SU-DHL-6 (cell line): Measurements from ENCODE around the gene RNGTT.
"Not testable (repeated sequence)": the region's sequence is repeated elsewhere in the genome, so short reads cannot be mapped to it uniquely, and the experiment has no call there.

ENCODE experiments used
- H2AFZ ChIP-seq: fragments of 200-600 bp; sonication (generic); 2 replicates; pipeline ENCODE4 v1.6.1; 2014; ENCODE audit warnings: low read depth, mild to moderate bottlenecking, moderate library complexity, mixed read lengths, antibody characterized with exemption, low read length; ENCODE audit not compliant: severe bottlenecking
- H3F3A ChIP-seq: fragments of 200-600 bp; shearing (Covaris generic); 2 replicates; pipeline ENCODE4 v1.6.0; 2016; ENCODE audit warnings: antibody characterized with exemption, mild to moderate bottlenecking; ENCODE audit not compliant: insufficient read depth
- H3K27ac ChIP-seq: fragments of 200-600 bp; sonication (generic); 2 replicates; pipeline ENCODE4 v1.5.1; 2016; ENCODE audit warnings: low read depth, mild to moderate bottlenecking, low read length, moderate library complexity, mixed read lengths
- H3K27me3 ChIP-seq: fragments of 200-600 bp; sonication (generic), shearing (Covaris generic); 2 replicates; pipeline ENCODE4 v1.6.0; 2014; ENCODE audit warnings: mild to moderate bottlenecking, low read length
- H3K36me3 ChIP-seq: fragments of 200-600 bp; sonication (generic); 2 replicates; pipeline ENCODE4 v1.6.1; 2014; ENCODE audit warnings: mild to moderate bottlenecking, low read length, mixed read lengths
- H3K4me2 ChIP-seq: fragments of 300-600, 200-600 bp; shearing (Covaris generic), sonication (generic); 2 replicates; pipeline ENCODE4 v1.6.0; 2014; ENCODE audit warnings: low read length, low read depth, mild to moderate bottlenecking; ENCODE audit not compliant: poor library complexity, severe bottlenecking
- H3K4me3 ChIP-seq: fragments of 200-600 bp; sonication (generic); 2 replicates; pipeline ENCODE4 v1.5.1; 2014; ENCODE audit warnings: antibody characterized with exemption, low read length, mild to moderate bottlenecking, mixed read lengths; ENCODE audit not compliant: insufficient read depth, poor library complexity, severe bottlenecking
- H3K79me2 ChIP-seq: fragments of 200-600 bp; sonication (generic); 2 replicates; pipeline ENCODE4 v1.6.1; 2014; ENCODE audit warnings: mild to moderate bottlenecking, low read length, moderate library complexity; ENCODE audit not compliant: insufficient read depth
- H3K9ac ChIP-seq: fragments of 200-600 bp; sonication (generic); 2 replicates; pipeline ENCODE4 v1.7.0; 2014; ENCODE audit warnings: mild to moderate bottlenecking, low read length
- H3K9me2 ChIP-seq: fragments of 200-600 bp; sonication (generic); replicated peaks from 2 replicates; pipeline ENCODE4 v1.6.1; 2014; ENCODE audit warnings: low read length; ENCODE audit not compliant: insufficient read depth
- H3K9me3 ChIP-seq: fragments of 200-600 bp; sonication (generic); 2 replicates; pipeline ENCODE4 v1.6.1; 2014; ENCODE audit warnings: low read length, mixed read lengths; ENCODE audit not compliant: insufficient read depth
- H4K20me1 ChIP-seq: fragments of 200-600 bp; sonication (generic); 2 replicates; pipeline ENCODE4 v1.6.1; 2014; ENCODE audit warnings: low read depth, mild to moderate bottlenecking, antibody characterized with exemption, low read length, moderate library complexity, mixed read lengths
- EZH2phosphoT487 ChIP-seq: fragments of 200-600 bp; sonication (generic), shearing (Covaris generic); conservative IDR thresholded peaks from 2 replicates; pipeline ENCODE4 v1.6.1; 2018; ENCODE audit warnings: mild to moderate bottlenecking, antibody characterized with exemption, low read length, moderate library complexity, mixed read lengths
- TF ChIP-seq, protein P1 (sequence below): fragments of 200-600 bp; sonication (generic); IDR thresholded peaks from one replicate; pipeline ENCODE4 v1.5.1; 2017; ENCODE audit warnings: antibody characterized with exemption, mild to moderate bottlenecking, low read length, moderate library complexity; ENCODE audit not compliant: insufficient read depth, poor library complexity, severe bottlenecking

The RNGTT gene

DNA sequence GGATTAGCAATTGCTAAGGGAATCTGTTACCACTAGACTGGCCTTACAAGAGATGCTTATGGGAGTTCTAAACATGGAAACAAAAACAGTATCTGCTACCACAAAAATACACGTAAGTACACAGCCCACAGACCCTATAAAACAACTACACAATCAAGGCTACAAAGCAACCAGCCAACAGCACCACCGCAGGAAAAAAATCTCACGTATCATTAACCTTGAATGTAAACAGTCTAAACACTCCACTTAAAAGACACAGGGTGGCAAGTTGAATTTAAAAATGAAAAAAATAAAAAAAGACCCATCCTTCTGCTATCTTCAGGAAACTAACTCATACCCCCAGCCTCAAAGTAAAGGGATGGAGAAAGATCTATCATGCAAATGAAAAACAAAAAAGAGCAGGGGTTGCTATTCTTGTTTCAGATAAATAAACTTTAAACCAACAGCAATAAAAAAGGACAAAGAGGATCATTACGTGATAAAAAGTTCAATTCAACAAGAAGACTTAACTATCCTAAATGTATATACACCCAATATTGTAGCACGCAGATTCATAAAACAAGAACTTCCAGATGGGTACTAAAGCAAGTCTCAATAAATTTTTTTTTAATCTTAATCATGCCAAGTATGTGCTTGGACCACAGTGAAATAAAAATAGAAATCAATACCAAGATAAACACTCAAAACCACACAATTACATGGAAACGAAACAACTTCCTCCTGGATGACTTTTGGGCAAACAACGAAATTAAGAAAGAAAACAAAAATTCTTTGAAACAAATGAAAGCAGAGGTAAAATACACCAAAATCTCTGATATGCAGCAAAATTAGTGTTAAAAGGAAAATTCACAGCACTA lies 52.3 kb downstream of the RNGTT start:
- peaks cover 61% of the 10 kb centered on the region for H3K79me2 ChIP-seq
- no peak overlapping the region for H3K27ac ChIP-seq
- no peak overlapping the region for H2AFZ ChIP-seq
- no peaks in the 10 kb centered on the region for H3K27me3 ChIP-seq
- H3K9me3 ChIP-seq = no peaks in the 10 kb centered on the region
- no peaks in the 10 kb centered on the region for H3F3A ChIP-seq
- 0 out of 2 replicates have a peak, but pooled peaks cover 5% of the 10 kb centered on the region for H3K36me3 ChIP-seq
- H3K9ac ChIP-seq = no peak overlapping the region
- no peaks in the 10 kb centered on the region for H3K9me2 ChIP-seq
- no peak overlapping the region for H3K4me2 ChIP-seq
- no peak overlapping the region for H3K4me3 ChIP-seq
- H4K20me1 ChIP-seq = no peaks in the 10 kb centered on the region
- TF ChIP-seq, protein P1, sequence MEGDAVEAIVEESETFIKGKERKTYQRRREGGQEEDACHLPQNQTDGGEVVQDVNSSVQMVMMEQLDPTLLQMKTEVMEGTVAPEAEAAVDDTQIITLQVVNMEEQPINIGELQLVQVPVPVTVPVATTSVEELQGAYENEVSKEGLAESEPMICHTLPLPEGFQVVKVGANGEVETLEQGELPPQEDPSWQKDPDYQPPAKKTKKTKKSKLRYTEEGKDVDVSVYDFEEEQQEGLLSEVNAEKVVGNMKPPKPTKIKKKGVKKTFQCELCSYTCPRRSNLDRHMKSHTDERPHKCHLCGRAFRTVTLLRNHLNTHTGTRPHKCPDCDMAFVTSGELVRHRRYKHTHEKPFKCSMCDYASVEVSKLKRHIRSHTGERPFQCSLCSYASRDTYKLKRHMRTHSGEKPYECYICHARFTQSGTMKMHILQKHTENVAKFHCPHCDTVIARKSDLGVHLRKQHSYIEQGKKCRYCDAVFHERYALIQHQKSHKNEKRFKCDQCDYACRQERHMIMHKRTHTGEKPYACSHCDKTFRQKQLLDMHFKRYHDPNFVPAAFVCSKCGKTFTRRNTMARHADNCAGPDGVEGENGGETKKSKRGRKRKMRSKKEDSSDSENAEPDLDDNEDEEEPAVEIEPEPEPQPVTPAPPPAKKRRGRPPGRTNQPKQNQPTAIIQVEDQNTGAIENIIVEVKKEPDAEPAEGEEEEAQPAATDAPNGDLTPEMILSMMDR = no peak
- TF ChIP-seq EZH2phosphoT487 = no peak

- H3K36me3 ChIP-seq = peaks cover 1% of the 10 kb centered on the region; the same call in 1 of the 2 replicates
- no peaks in the 10 kb centered on the region for H3K27me3 ChIP-seq
- no peaks in the 10 kb centered on the region for H3K9me2 ChIP-seq
- no peaks in the 10 kb centered on the region for H3K9me3 ChIP-seq
- no peaks in the 10 kb centered on the region for H3F3A ChIP-seq
- H3K79me2 ChIP-seq = peaks cover 47% of the 10 kb centered on the region
- TF ChIP-seq, protein P1 = no peak
- TF ChIP-seq EZH2phosphoT487 = no peak
- no peak overlapping the region for H3K4me2 ChIP-seq
- H3K9ac ChIP-seq = no peak overlapping the region
- H2AFZ ChIP-seq = no peak overlapping the region
- H3K27ac ChIP-seq = no peak overlapping the region
- H3K4me3 ChIP-seq = no peak overlapping the region
- no peaks in the 10 kb centered on the region for H4K20me1 ChIP-seq
Observed at GRCh38 chr6:88908598-88909548, 54.5 kb downstream of the RNGTT start.

DNA sequence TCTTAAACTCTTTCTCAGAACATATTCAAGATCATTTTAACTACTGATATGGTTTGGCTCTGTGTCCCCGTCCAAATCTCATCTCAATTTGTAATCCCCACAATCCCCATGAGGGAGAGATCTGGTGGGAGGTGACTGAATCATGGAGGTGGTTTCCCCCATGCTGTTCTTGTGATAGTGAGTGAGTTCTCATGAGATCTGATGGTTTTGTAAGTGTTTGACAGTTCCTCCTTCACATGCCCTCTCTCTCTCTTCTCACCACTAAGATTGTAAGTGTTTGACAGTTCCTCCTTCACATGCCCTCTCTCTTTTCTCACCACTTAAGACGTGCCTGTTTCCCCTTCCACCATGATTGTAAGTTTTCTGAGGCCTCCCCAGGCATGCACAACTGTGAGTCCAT lies 56.3 kb downstream of the RNGTT start:
- H3K9ac ChIP-seq, H3K36me3 ChIP-seq, H3K27me3 ChIP-seq, H3F3A ChIP-seq, H3K9me2 ChIP-seq, H3K27ac ChIP-seq, H3K4me2 ChIP-seq, H3K9me3 ChIP-seq, H2AFZ ChIP-seq, H3K4me3 ChIP-seq, H4K20me1 ChIP-seq: not testable (repeated sequence)
- peaks cover 30% of the 10 kb centered on the region for H3K79me2 ChIP-seq
